IMR-90 (cell line): ENCODE data around the gene COL9A3. TPM values are rescaled to one million over a fixed set of nuclear protein-coding genes. Genes with fewer than 3 reads are reported as not detected.

Experiments
- ATAC-seq: fragments of 200-7000 bp; cut with Tn5 transposase; 2 replicates; pipeline ENCODE4 v1.9.1; 2020; ENCODE audit warnings: low read depth, mild to moderate bottlenecking, moderate library complexity
- BruUV-seq: library from RNA; stranded (reverse); fragments of 400-500 nt; replicated peaks from 2 replicates; lab custom pipeline; 2021; lab: Mats Ljungman, UMichigan
- CTCF ChIA-PET: fragments of 300-600 bp; formaldehyde crosslinking; extraction: SDS; loops from one replicate; lab custom pipeline; 2021; ENCODE audit warnings: antibody characterized with exemption; lab: Yijun Ruan, JAX
- POLR2A ChIA-PET: fragments of 300-600 bp; sonication (Branson Sonifier 250); formaldehyde crosslinking; loops from one replicate; lab custom pipeline; 2022; ENCODE audit warnings: antibody characterized with exemption; ENCODE audit not compliant: unreplicated experiment; lab: Charles Lee
- DNase-seq: peaks from one replicate; pipeline ENCODE4 v3.0.0; 2013
- H2AFZ ChIP-seq: replicated peaks from 2 replicates; pipeline ENCODE3; 2013; ENCODE audit warnings: low read length, mild to moderate bottlenecking; ENCODE audit not compliant: poor library complexity
- H2AK5ac ChIP-seq: 2 replicates; pipeline ENCODE4 v1.6.1; 2013; ENCODE audit warnings: low read depth, low read length, inconsistent platforms
- H2AK9ac ChIP-seq: replicated peaks from 2 replicates; pipeline ENCODE3; 2013; ENCODE audit warnings: mild to moderate bottlenecking, low read depth, low read length, moderate library complexity; ENCODE audit not compliant: poor library complexity
- H2BK120ac ChIP-seq: 2 replicates; pipeline ENCODE4 v1.6.1; 2013; ENCODE audit warnings: low read depth, low read length, inconsistent platforms
- H2BK15ac ChIP-seq: 3 replicates; pipeline ENCODE4 v1.6.1; 2013; ENCODE audit warnings: low read depth, low read length, inconsistent platforms
- H2BK20ac ChIP-seq: 2 replicates; pipeline ENCODE4 v1.6.1; 2013; ENCODE audit warnings: low read depth, mild to moderate bottlenecking, inconsistent platforms, low read length, moderate library complexity
- H2BK5ac ChIP-seq: 2 replicates; pipeline ENCODE4 v1.6.1; 2013; ENCODE audit warnings: mild to moderate bottlenecking, low read depth, low read length, inconsistent platforms; ENCODE audit not compliant: poor library complexity, severe bottlenecking
- H3K14ac ChIP-seq: replicated peaks from 2 replicates; pipeline ENCODE4 v1.6.1; 2013; ENCODE audit warnings: low read depth, low read length, inconsistent platforms
- H3K18ac ChIP-seq: 2 replicates; pipeline ENCODE4 v1.6.1; 2013; ENCODE audit warnings: low read depth, low read length, control low read depth
- H3K23ac ChIP-seq: 2 replicates; pipeline ENCODE4 v1.6.1; 2013; ENCODE audit warnings: low read depth, low read length, inconsistent platforms
- H3K27ac ChIP-seq: 2 replicates; pipeline ENCODE4 v1.5.1; 2013; ENCODE audit warnings: mild to moderate bottlenecking, control low read depth, low read length; ENCODE audit not compliant: insufficient read depth
- H3K27me3 ChIP-seq: 2 replicates; pipeline ENCODE4 v1.6.1; 2013; ENCODE audit warnings: low read length; ENCODE audit not compliant: control insufficient read depth, insufficient read depth
- H3K36me3 ChIP-seq: 2 replicates; pipeline ENCODE4 v1.6.1; 2013; ENCODE audit warnings: low read length, mixed read lengths; ENCODE audit not compliant: control insufficient read depth, insufficient read depth
- H3K4ac ChIP-seq: 2 replicates; pipeline ENCODE4 v1.6.1; 2013; ENCODE audit warnings: low read depth, low read length, inconsistent platforms
- H3K4me1 ChIP-seq: 2 replicates; pipeline ENCODE4 v1.6.1; 2013; ENCODE audit warnings: low read length, mixed read lengths; ENCODE audit not compliant: control insufficient read depth, insufficient read depth
- H3K4me2 ChIP-seq: 2 replicates; pipeline ENCODE4 v1.6.1; 2013; ENCODE audit warnings: low read depth, mild to moderate bottlenecking, control low read depth, low read length, moderate library complexity
- H3K4me3 ChIP-seq: 2 replicates; pipeline ENCODE4 v1.5.1; 2013; ENCODE audit warnings: low read depth, mild to moderate bottlenecking, control low read depth, low read length, moderate library complexity; ENCODE audit not compliant: insufficient read depth
- H3K56ac ChIP-seq: 2 replicates; pipeline ENCODE4 v1.6.1; 2013; ENCODE audit warnings: low read length, inconsistent platforms; ENCODE audit not compliant: insufficient read depth; ENCODE audit errors: extremely low read depth
- H3K79me1 ChIP-seq, 2 experiments: 2 replicates each; pipeline ENCODE4 v1.6.1; 2013; ENCODE audit warnings: low read length in 2 of 2, inconsistent platforms in 1 of 2, low read depth in 1 of 2
- H3K9ac ChIP-seq: 2 replicates; pipeline ENCODE4 v1.6.1; 2013; ENCODE audit warnings: low read depth, low read length, control low read depth
- H3K9me1 ChIP-seq: 2 replicates; pipeline ENCODE4 v1.6.1; 2013; ENCODE audit warnings: low read length, inconsistent platforms; ENCODE audit not compliant: insufficient read depth
- H3K9me3 ChIP-seq: 2 replicates; pipeline ENCODE4 v1.6.1; 2013; ENCODE audit warnings: low read length; ENCODE audit not compliant: control insufficient read depth, insufficient read depth
- H4K20me1 ChIP-seq: 2 replicates; pipeline ENCODE4 v1.6.1; 2013; ENCODE audit warnings: low read length, inconsistent platforms; ENCODE audit not compliant: insufficient read depth
- H4K5ac ChIP-seq: 2 replicates; pipeline ENCODE4 v1.6.1; 2013; ENCODE audit warnings: mild to moderate bottlenecking, low read depth, low read length, control low read depth
- H4K8ac ChIP-seq, 2 experiments: 2 replicates each; pipeline ENCODE4 v1.6.1; 2013; ENCODE audit warnings: low read depth in 2 of 2, low read length in 2 of 2, control low read depth in 1 of 2, inconsistent platforms in 1 of 2
- H4K91ac ChIP-seq: 2 replicates; pipeline ENCODE4 v1.6.1; 2013; ENCODE audit warnings: low read depth, low read length, inconsistent platforms; ENCODE audit not compliant: insufficient read depth
- BHLHE40 ChIP-seq: fragments of 150-350 bp; IDR thresholded peaks from 2 replicates; pipeline ENCODE4 v1.6.1; 2016; ENCODE audit warnings: mild to moderate bottlenecking, low read depth, low read length
- MAZ ChIP-seq: IDR thresholded peaks from 2 replicates; pipeline ENCODE4 v1.6.1; 2012; ENCODE audit warnings: low read depth, mild to moderate bottlenecking, low read length, improper control_type of control experiment, moderate library complexity, borderline replicate concordance
- SMC3 ChIP-seq: fragments of 150-350 bp; IDR thresholded peaks from 2 replicates; pipeline ENCODE4 v1.6.1; 2016; ENCODE audit warnings: low read depth, mild to moderate bottlenecking, antibody characterized with exemption, low read length, moderate library complexity
- WGBS, 2 experiments: methylation state at CpG; one replicate each; pipeline versions ENCODE4 v1.1.5 to v1.1.7; 2013; ENCODE audit warnings: missing lambda C conversion rate in 2 of 2; ENCODE audit not compliant: insufficient read length in 1 of 2; ENCODE audit errors: extremely low coverage in 2 of 2; 5-methylcytosine and 5-hydroxymethylcytosine counted together
- dilution Hi-C: fragments of 300-500 bp; cut with HindIII; formaldehyde crosslinking; loops from one replicate; pipeline ENCODE4 v1.14.3; 2018; ENCODE audit warnings: low sequenced_read_pairs; ENCODE audit not compliant: unreplicated experiment
- in situ Hi-C: fragments of 300-500 bp; cut with MboI; formaldehyde crosslinking; loops from 3 replicates; pipeline ENCODE4 v1.14.3; 2019; ENCODE audit warnings: low sequenced_read_pairs, inconsistent platforms, mixed read lengths
- intact Hi-C: fragments of 100-400 bp; cut with micrococcal nuclease; formaldehyde crosslinking; loops from 2 replicates; pipeline ENCODE4 v1.10.0; 2022
- polyA plus RNA-seq, 3 experiments: library from polyadenylated mRNA; depleted of rRNA; stranded (reverse); fragments of >200 nt; gene quantifications; 2 replicates each; pipeline ENCODE4 v1.2.3, GENCODE V29; 2012; ENCODE audit warnings: low replicate concordance in 1 of 3
- total RNA-seq: library from RNA; depleted of rRNA; stranded (reverse); fragments of >200 nt; gene quantifications from 2 replicates; pipeline ENCODE4 v1.2.3, GENCODE V29; 2012
- TF ChIP-seq, protein P1 (sequence below): fragments of 150-350 bp; IDR thresholded peaks from 2 replicates; pipeline ENCODE4 v1.6.1; 2017; ENCODE audit warnings: mild to moderate bottlenecking, antibody characterized with exemption, low read length, low read depth

COL9A3 gene
- total and polyA plus RNA-seq, 2 of the 4 experiments (the other 2 are of a cell fraction): 0.36 to 1.4 TPM

DNA sequence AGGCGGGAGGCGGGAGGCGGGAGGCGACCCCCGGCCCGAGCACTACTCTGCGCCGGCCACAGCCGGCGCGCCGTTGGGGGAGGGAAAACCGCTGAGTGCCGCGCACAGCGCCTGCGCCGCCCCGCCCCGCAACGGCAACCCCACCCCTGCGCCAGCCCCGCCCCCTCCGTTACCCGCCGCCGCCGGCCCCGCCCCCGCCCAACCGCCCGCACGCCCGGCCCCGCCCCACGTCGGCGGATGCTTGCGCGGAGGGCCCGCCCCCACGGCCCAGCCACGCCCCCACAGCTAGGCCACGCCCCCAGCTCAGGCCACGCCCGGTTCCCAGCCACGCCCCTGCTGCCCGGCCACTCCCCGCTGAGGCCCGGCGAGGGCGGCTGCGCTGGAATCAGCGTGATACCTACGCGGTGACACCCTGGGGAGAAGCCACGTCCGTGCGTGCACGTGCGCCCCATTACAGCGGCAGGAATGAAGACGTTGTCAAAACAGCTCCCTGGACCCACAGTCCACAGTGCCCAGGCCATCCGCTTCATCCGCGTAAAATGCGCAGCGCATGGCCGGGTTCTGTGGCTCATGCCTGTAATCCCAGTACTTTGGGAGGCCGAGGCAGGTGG lies 45.0 kb downstream of the COL9A3 start, which contains the start of gene TCFL5:
TSS of gene TCFL5 (minus strand) at position 97 of the 611 bp plus-strand sequence. CDS start 152 bp downstream, outside the sequence.
- POLR2A ChIA-PET: interaction anchor here (0.6 kb wide), 1 partner anchor 13 kb away, joined by 4 read pairs; no protein-coding TSS in a partner anchor
- H3K4me2 ChIP-seq: peak within 1 kb of the TSS; percentile 99

More for the DNA sequence above, 45.0 kb downstream of the COL9A3 start, which contains the start of gene TCFL5:
- Histone ChIP-seq H4K5ac (peak within 1 kb of the TSS; percentile 20), H3K14ac (peak within 1 kb of the TSS; percentile 88), H3K27me3 (no peaks in the 10 kb centered on the region; the same call in 1 of the 2 replicates), H3K4ac (peak within 1 kb of the TSS; percentile 91), H2BK120ac (no peak within 1 kb of the TSS), H3K27ac (peak within 1 kb of the TSS; percentile 87), H3K23ac (peak within 1 kb of the TSS; percentile 93; the same call in 1 of the 2 replicates), H3K9me3 (no peaks in the 10 kb centered on the region), H2BK15ac (no peak within 1 kb of the TSS; the same call in 2 of the 3 replicates), H3K18ac (no peak within 1 kb of the TSS), H2AK9ac (peak within 1 kb of the TSS; percentile 93), H3K79me1 (peaks cover 14 to 33% of the 10 kb centered on the region in 2 experiments), H4K91ac (peak within 1 kb of the TSS; percentile 14; the same call in 1 of the 2 replicates), H3K4me1 (0 out of 2 replicates have a peak, but pooled peaks cover 3% of the 10 kb centered on the region), H4K8ac (peak within 1 kb of the TSS; percentile 9 to 97; a peak in 3 of 4 replicates), H3K4me3 (peak within 1 kb of the TSS; percentile 100), H3K9ac (peak within 1 kb of the TSS; percentile 98), H3K56ac (no peak within 1 kb of the TSS), H3K9me1 (peaks cover 2% of the 10 kb centered on the region; the same call in 1 of the 2 replicates), H2AFZ (peak within 1 kb of the TSS; percentile 98), H2BK5ac (peak within 1 kb of the TSS; percentile 32), H4K20me1 (peaks cover 16% of the 10 kb centered on the region), H2AK5ac (peak within 1 kb of the TSS; percentile 84; the same call in 1 of the 2 replicates), H3K36me3 (peaks cover 8% of the 10 kb centered on the region; the same call in 1 of the 2 replicates), H2BK20ac (no peak within 1 kb of the TSS)
- ATAC-seq: peak; percentile 94
- TF ChIP-seq SMC3 (no peak), MAZ (peak; percentile 46; the same call in 1 of the 2 replicates), BHLHE40 (peak; percentile 92)
- TF ChIP-seq, protein P1, sequence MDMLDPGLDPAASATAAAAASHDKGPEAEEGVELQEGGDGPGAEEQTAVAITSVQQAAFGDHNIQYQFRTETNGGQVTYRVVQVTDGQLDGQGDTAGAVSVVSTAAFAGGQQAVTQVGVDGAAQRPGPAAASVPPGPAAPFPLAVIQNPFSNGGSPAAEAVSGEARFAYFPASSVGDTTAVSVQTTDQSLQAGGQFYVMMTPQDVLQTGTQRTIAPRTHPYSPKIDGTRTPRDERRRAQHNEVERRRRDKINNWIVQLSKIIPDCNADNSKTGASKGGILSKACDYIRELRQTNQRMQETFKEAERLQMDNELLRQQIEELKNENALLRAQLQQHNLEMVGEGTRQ: 0 out of 2 replicates have a peak, but pooled peaks have one; percentile 11
- intact Hi-C loops (loop anchor here (5.0 kb wide), 1 partner anchor 55 kb away; no protein-coding TSS in a partner anchor), dilution Hi-C loops (no loop called here), in situ Hi-C loops (no loop called here)
- CTCF ChIA-PET: interaction anchor here (1.0 kb wide), 1 partner anchor 55 kb away, joined by 3 read pairs; no protein-coding TSS in a partner anchor
- peak; percentile 76 for DNase-seq
- 25% methylated on average over 30 of the region's 70 CpGs; no CpG with 5 or more reads in 1 of the 2 experiments for WGBS, 2 experiments
- BruUV-seq: no TSS peak
